ENCODE results near the gene KIF19. TPM values are rescaled to one million over a fixed set of nuclear protein-coding genes. Genes with fewer than 3 reads are reported as not detected.

The KIF19 gene
- total RNA-seq, 3 donors from 2014 or later = 0.73 to 7.4 (median 2.4) TPM

DNA sequence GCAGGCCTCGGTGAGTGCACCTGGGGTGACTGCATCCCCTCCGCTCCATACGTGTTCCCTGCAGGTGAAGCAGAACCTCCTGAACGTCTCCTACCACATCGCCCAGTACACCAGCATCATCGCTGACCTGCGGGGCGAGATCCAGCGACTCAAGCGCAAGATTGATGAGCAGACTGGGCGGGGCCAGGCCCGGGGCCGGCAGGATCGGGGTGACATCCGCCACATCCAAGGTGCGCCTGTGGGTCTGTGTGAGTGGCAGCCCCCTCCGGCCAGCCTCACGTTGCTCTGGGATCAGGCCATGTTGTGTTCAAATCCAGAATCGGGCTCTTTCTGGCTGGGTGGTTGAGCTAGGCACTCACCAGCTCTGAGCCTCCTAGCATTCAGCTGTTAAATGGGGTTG is 23.1 kb downstream of the KIF19 start:
- Histone ChIP-seq H3K4me3 (no peak overlapping the region), H3K36me3 (ENCODE audit: low read depth) (no peaks in the 10 kb centered on the region), H3K4me1 (ENCODE audit: low read depth) (no peaks in the 10 kb centered on the region), H3K9me3 (no peaks in the 10 kb centered on the region)
- TF ChIP-seq, protein P1, sequence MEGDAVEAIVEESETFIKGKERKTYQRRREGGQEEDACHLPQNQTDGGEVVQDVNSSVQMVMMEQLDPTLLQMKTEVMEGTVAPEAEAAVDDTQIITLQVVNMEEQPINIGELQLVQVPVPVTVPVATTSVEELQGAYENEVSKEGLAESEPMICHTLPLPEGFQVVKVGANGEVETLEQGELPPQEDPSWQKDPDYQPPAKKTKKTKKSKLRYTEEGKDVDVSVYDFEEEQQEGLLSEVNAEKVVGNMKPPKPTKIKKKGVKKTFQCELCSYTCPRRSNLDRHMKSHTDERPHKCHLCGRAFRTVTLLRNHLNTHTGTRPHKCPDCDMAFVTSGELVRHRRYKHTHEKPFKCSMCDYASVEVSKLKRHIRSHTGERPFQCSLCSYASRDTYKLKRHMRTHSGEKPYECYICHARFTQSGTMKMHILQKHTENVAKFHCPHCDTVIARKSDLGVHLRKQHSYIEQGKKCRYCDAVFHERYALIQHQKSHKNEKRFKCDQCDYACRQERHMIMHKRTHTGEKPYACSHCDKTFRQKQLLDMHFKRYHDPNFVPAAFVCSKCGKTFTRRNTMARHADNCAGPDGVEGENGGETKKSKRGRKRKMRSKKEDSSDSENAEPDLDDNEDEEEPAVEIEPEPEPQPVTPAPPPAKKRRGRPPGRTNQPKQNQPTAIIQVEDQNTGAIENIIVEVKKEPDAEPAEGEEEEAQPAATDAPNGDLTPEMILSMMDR (IDR thresholded peaks at IDR 0.05) = no peak
- ATAC-seq (no peak), DNase-seq (no peak)
- intact Hi-C loops (cut with DNase I, micrococcal nuclease) = no loop called here

DNA sequence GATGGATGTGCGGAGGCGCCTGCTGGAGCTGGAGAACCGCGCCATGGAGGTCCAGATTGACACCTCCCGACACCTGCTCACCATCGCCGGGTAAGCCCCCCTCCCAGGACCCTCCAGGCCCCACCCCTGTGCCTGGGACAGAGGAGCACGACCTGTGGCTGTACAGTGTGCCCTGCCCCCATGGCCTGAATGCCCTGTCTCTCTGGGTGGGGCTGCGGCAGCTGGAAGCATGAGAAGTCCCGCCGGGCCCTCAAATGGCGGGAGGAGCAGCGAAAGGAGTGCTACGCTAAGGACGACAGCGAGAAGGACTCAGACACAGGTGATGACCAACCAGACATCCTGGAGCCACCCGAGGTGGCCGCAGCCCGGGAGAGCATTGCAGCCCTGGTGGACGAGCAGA is 24.5 kb downstream of the KIF19 start:
- Histone ChIP-seq H3K9me3 (no peaks in the 10 kb centered on the region), H3K36me3 (ENCODE audit: low read depth) (no peaks in the 10 kb centered on the region), H3K4me3 (no peak overlapping the region), H3K4me1 (ENCODE audit: low read depth) (no peaks in the 10 kb centered on the region)
- intact Hi-C loops (cut with DNase I, micrococcal nuclease) = no loop called here
- no peak for DNase-seq
- TF ChIP-seq, protein P1 (IDR thresholded peaks at IDR 0.05) = no peak
- no peak for ATAC-seq

DNA sequence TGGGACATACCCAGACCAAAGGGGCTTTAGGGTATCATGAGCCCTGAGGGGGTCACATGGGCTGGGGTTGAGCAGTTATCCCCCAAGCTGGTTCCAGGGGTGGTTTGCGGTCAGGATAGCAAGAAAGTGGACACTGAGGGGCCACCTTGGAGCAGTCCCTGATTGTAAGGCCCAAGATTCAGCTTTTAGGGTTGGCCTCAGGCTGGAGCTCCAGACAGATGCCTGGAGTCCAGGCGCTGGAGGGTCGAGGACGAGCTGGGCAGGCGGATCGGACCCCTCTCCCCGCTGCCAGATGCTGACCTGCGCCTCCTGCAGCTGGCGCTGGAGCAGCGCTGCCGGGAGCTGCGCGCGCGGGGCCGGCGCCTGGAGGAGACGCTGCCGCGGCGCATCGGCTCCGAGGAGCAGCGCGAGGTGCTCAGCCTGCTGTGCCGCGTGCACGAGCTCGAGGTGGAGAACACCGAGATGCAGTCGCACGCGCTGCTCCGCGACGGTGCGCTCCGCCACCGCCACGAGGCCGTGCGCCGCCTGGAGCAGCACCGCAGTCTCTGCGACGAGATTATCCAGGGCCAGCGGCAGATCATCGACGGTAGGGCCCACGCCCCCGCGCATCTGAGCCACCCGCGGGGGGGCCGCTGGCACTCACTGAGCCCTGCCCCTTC is 25.7 kb downstream of the KIF19 start:
- intact Hi-C loops (cut with DNase I, micrococcal nuclease) = no loop called here
- TF ChIP-seq, protein P1 (IDR thresholded peaks at IDR 0.05) = no peak
- ATAC-seq (peak; percentile 6), DNase-seq (no peak)
- Histone ChIP-seq H3K4me3 (no peak overlapping the region), H3K9me3 (no peaks in the 10 kb centered on the region), H3K4me1 (ENCODE audit: low read depth) (no peaks in the 10 kb centered on the region), H3K36me3 (ENCODE audit: low read depth) (no peaks in the 10 kb centered on the region)

DNA sequence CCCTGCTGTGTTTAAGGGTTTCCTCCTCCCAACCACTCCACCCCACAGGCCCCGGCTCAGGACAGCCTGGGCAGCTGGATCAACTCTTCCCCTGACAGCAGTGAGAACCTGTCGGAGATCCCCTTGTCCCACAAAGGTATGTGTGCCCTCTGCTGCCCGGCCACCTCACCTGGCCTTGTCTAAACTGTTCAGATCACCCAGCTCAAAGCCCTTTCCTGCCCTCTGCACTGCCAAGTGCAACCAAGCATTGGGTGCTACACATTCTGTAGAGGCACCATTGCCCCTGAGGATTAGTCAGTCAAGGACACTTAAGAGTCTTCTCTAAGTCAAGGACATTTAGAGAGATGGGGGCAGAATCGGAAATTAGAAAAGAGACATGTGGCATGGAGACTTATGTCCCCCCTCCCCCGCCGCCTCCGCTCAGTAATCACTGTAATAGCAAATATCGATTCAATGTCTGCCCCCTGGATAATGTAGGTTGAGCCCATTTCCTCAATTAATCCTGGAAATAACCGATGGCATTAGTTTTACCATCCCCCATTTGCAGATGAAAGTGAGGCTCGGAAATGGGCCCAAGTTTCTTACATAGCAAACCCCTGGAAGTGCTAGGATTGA is 27.5 kb downstream of the KIF19 start:
- TF ChIP-seq, protein P1 (IDR thresholded peaks at IDR 0.05) = no peak
- no peak for ATAC-seq
- intact Hi-C loops (cut with DNase I, micrococcal nuclease) = no loop called here

DNA sequence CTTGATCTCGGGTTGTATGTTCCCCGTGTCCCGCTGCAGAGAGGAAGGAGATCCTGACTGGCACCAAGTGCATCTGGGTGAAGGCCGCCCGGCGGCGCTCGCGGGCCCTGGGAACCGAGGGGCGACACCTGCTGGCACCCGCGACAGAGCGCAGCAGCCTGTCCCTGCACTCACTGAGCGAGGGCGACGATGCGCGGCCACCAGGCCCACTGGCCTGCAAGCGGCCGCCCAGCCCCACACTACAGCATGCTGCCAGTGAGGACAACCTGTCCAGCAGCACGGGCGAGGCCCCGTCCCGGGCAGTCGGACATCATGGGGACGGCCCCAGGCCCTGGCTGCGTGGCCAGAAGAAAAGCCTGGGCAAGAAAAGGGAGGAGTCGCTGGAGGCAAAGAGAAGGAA is 28.1 kb downstream of the KIF19 start:
- ATAC-seq (peak; percentile 83), DNase-seq (peak in 2 of 3 donors; percentile 69 to 77)
- Histone ChIP-seq H3K4me1 (ENCODE audit: low read depth) (peaks cover 4% of the 10 kb centered on the region), H3K4me3 (no peak overlapping the region), H3K9me3 (no peaks in the 10 kb centered on the region), H3K36me3 (ENCODE audit: low read depth) (no peaks in the 10 kb centered on the region)
- TF ChIP-seq, protein P1 (IDR thresholded peaks at IDR 0.05) = peak; percentile 60
- intact Hi-C loops (cut with DNase I, micrococcal nuclease) = no loop called here

More for the DNA sequence above, 27.5 kb downstream of the KIF19 start:
- no peaks in the 10 kb centered on the region for H3K9me3 ChIP-seq
- no peaks in the 10 kb centered on the region for H3K36me3 ChIP-seq (ENCODE audit: low read depth)
- H3K4me3 ChIP-seq = no peak overlapping the region
- no peak for DNase-seq
- H3K4me1 ChIP-seq (ENCODE audit: low read depth) = peaks cover 4% of the 10 kb centered on the region

Measured in mucosa of descending colon (tissue), 3 donors.